ENCODE measurements around the gene NME3. TPM values are rescaled to one million over a fixed set of nuclear protein-coding genes. Genes with fewer than 3 reads are reported as not detected.

Gene NME3
- total and polyA plus RNA-seq, 3 experiments from 2014 or later: 33.5 to 71.4 (median 36.5) TPM

DNA sequence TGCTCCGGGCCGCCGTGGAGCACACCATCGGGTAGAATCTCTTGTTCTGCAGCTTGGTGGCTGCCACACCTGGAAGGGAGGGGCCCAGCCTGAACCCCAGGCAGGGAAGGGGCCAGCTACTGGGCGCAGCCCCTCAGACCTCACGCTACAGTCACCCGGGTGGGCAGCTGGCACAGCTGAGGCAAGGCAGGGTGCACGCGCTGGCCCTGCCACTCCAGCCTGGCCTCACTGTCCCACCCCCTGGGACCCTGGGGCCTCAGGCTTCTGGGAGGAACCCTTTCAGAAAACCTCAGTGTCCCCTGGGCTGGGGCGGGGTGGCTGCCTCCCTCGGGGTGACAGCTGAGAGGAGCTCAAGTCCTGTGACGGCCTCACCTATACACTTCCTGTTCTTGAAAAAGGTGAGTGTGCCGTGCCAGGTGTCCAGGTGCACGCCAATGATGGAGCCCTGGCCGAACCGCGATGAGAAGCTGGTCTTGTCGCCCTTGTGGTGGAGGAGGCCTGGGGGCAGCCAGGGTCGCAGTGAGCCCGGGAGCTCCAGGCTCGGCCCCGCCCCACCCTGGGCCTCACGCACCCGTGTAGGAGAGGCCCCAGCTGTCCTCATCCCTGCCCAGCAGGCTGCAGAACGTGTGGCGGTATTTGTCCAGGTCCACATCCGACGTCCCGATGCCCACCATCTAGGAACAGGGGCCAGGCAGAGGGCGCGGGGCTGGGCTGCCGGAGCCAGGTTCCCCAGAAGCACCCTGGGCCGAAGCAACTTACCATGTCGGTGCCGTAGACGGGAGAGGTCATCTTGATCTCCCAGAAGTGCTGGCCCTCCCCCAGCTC, 6.2 kb upstream of the NME3 start:
- H3K36me3 Mint-ChIP-seq: peaks cover 0 to 38% (median 0%) of the 10 kb centered on the region in 3 donors
- H3K4me1 Mint-ChIP-seq: peaks cover 10 to 34% (median 11%) of the 10 kb centered on the region in 3 donors
- Histone ChIP-seq H3K36me3 (ENCODE audit: insufficient read depth, low read length) (no peaks in the 10 kb centered on the region), H3K27ac (ENCODE audit: low read depth, low read length) (no peak overlapping the region), H3K4me3 (ENCODE audit: low read length) (no peak overlapping the region), H3K9me3 (ENCODE audit: low read length) (no peaks in the 10 kb centered on the region), H3K27me3 (ENCODE audit: insufficient read depth, low read length, poor library complexity, severe bottlenecking) (no peaks in the 10 kb centered on the region), H3K4me1 (ENCODE audit: insufficient read depth, low read length) (peaks cover 32% of the 10 kb centered on the region)
- no peak overlapping the region for H3K27ac Mint-ChIP-seq
- DNase-seq: no peak
- H3K4me3 Mint-ChIP-seq: peak overlapping the region in 1 of 7 donors; percentile 42
- CTCF ChIA-PET: no interaction called here
- POLR2A ChIA-PET: no interaction called here
- H3K27me3 Mint-ChIP-seq: peaks cover 0 to 1% of the 10 kb centered on the region in 2 donors
- no peaks in the 10 kb centered on the region for H3K9me3 Mint-ChIP-seq

DNA sequence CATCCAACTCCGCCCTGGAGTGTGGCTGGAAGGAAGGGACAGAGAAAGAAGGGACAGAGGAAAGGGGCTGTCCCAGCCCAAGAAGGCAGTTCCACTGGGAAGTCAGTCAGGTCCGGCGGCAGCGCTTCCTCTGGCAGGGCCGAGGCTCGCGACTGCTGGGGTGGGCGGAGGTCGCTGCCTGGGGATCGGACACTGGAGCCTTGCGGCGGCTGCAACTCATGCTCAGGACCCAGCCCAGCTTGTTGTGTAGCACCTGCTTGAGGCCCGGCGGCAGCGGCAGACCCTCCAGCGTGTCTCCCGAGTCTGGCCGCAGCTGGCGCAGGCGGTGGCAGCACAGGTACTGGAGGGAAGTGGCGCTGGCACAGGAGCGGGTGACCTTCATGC, 5.6 kb upstream of the NME3 start:
- Mint-ChIP-seq H3K9me3 (no peaks in the 10 kb centered on the region), H3K4me1 (peaks cover 15 to 37% (median 16%) of the 10 kb centered on the region in 3 donors), H3K27me3 (no peaks in the 10 kb centered on the region), H3K27ac (peak overlapping the region in 1 of 8 donors; percentile 54), H3K36me3 (peaks cover 0 to 42% (median 0%) of the 10 kb centered on the region in 3 donors), H3K4me3 (peak overlapping the region in 1 of 7 donors; percentile 45)
- no peaks in the 10 kb centered on the region for H3K9me3 ChIP-seq (ENCODE audit: low read length)
- CTCF ChIA-PET: no interaction called here
- POLR2A ChIA-PET: no interaction called here
- H3K27me3 ChIP-seq (ENCODE audit: insufficient read depth, low read length, poor library complexity, severe bottlenecking): no peaks in the 10 kb centered on the region
- H3K27ac ChIP-seq (ENCODE audit: low read depth, low read length): no peak overlapping the region
- H3K4me3 ChIP-seq (ENCODE audit: low read length): no peak overlapping the region
- DNase-seq: no peak
- H3K36me3 ChIP-seq (ENCODE audit: insufficient read depth, low read length): no peaks in the 10 kb centered on the region
- peaks cover 34% of the 10 kb centered on the region for H3K4me1 ChIP-seq (ENCODE audit: insufficient read depth, low read length)

DNA sequence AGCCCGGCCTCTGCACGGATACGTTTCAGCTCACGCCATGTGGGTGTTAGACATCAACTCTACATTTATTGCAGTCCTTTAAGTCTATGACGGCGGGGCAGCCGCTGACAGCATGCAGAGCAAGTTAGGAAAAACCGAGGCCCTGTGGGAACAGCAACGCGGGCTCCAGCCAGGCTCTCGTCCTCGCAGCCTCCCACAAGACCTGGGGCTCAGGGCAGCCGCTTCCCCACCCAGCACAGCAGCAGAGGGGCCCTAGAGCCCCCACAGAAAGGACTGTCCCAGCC, 5.3 kb upstream of the NME3 start:
- Mint-ChIP-seq H3K4me3 (peak overlapping the region in 1 of 7 donors; percentile 45), H3K9me3 (no peaks in the 10 kb centered on the region), H3K27ac (peak overlapping the region in 1 of 8 donors; percentile 54), H3K36me3 (peaks cover 0 to 42% (median 0%) of the 10 kb centered on the region in 3 donors), H3K27me3 (no peaks in the 10 kb centered on the region), H3K4me1 (peaks cover 14 to 37% (median 17%) of the 10 kb centered on the region in 3 donors)
- POLR2A ChIA-PET: no interaction called here
- peaks cover 35% of the 10 kb centered on the region for H3K4me1 ChIP-seq (ENCODE audit: insufficient read depth, low read length)
- no peak for DNase-seq
- CTCF ChIA-PET: no interaction called here
- no peak overlapping the region for H3K4me3 ChIP-seq (ENCODE audit: low read length)
- H3K36me3 ChIP-seq (ENCODE audit: insufficient read depth, low read length): no peaks in the 10 kb centered on the region
- H3K9me3 ChIP-seq (ENCODE audit: low read length): no peaks in the 10 kb centered on the region
- no peaks in the 10 kb centered on the region for H3K27me3 ChIP-seq (ENCODE audit: insufficient read depth, low read length, poor library complexity, severe bottlenecking)
- H3K27ac ChIP-seq (ENCODE audit: low read depth, low read length): no peak overlapping the region

DNA sequence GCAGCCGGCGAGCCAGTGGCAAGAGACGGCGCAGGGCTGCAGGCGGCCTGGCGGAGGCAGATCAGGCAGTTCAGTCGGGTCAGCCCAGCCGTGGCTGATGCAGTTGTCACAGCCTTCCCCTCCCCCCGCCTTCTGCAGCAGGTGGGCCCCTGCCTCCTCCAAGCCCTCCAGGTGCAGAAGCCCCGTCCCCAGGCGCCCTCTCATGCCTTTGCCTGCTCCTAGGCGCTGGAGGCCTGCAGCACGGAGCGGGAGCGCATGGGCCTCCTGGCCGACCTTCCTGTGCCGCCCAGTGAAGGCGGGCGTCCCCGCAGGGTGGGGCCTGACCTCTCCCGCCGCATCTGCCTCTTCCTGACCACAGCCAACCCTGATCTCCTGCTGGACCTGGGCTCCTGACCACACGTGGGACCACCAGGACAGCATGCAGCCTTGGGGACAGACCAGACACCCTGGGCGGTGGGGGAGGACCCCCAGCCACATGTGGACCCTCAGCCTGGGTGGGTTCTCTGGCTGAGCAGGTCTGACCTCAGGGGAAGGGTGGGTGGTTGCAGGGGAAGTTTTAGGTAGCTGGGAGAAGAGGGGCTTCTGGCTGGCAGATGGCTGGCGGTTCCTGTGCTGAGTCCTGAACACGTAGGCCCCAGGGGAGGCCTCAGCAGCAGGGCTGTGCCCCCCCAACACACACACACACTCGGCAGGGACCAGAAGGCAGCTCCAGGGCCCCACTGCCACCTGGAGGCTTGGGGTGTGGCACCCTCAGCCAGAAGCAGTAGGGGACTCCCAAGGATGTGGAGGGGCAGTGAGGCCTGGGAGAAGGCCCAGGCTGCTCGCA, 4.7 kb upstream of the NME3 start:
- H3K4me1 Mint-ChIP-seq: peaks cover 9 to 31% (median 15%) of the 10 kb centered on the region in 3 donors

DNA sequence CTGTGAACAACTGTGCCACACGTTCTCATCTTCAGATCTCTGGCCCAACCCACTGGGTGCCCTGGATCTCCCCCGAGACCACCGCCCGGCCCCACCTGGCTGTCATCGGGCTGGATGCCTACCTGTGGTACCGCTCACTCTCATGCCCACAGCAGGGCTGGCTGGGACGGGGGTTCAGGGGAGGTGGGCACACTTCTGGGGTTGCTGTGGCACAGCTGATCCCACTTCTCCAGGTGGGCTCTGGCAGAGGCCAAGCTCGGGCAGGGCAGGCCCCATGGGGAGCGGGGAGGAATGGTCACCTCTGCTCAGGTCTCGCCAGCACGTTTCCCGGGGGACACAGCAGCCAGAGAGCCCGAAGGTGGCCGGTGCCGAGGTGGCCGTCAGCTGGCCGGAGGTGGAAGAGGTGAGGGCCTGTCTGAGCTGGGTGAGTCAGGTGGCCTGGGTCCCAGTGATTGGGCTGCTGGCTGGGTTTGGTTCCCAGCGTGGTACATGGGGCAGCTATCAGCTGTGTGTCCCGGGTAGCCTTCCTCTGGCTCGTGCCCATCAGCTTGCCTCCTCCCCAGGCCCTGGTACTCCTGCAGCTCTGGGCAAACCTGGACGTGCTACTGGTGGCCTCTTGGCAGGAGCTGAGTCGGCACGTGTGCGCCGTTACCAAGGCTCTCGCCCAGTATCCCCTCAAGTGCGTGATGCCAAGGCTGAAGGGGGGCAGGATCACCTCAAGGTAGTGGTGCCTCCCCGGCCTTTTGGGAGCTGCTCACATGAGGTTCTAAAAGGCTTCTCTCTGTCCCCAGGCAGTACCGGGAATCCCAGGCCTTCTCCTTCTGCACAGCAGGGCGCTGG, 3.9 kb upstream of the NME3 start:
- Histone ChIP-seq H3K4me1 (ENCODE audit: insufficient read depth, low read length) (peaks cover 21% of the 10 kb centered on the region), H3K36me3 (ENCODE audit: insufficient read depth, low read length) (no peaks in the 10 kb centered on the region), H3K27ac (ENCODE audit: low read depth, low read length) (no peak overlapping the region), H3K27me3 (ENCODE audit: insufficient read depth, low read length, poor library complexity, severe bottlenecking) (no peaks in the 10 kb centered on the region), H3K4me3 (ENCODE audit: low read length) (no peak overlapping the region), H3K9me3 (ENCODE audit: low read length) (no peaks in the 10 kb centered on the region)
- peaks cover 0 to 39% (median 0%) of the 10 kb centered on the region in 3 donors for H3K36me3 Mint-ChIP-seq
- no peak for DNase-seq
- no peaks in the 10 kb centered on the region for H3K9me3 Mint-ChIP-seq
- no peak overlapping the region for H3K27ac Mint-ChIP-seq
- H3K4me3 Mint-ChIP-seq: peak overlapping the region in 6 of 7 donors; percentile 15 to 89 (median 53)
- H3K27me3 Mint-ChIP-seq: no peaks in the 10 kb centered on the region
- ChIA-PET POLR2A (interaction anchor here (0.6 kb wide), 1 partner anchor 111 kb away, joined by 5 read pairs; no protein-coding TSS in a partner anchor), CTCF (interaction anchor here (0.8 to 1.2 kb wide), 2 partner anchors 52 to 70 kb away, joined by 3 to 5 read pairs; partner anchors contain the start of gene MAPK8IP3)
- peaks cover 8 to 29% (median 15%) of the 10 kb centered on the region in 3 donors for H3K4me1 Mint-ChIP-seq

More for the DNA sequence above, 4.7 kb upstream of the NME3 start:
- no peaks in the 10 kb centered on the region for H3K36me3 ChIP-seq (ENCODE audit: insufficient read depth, low read length)
- CTCF ChIA-PET: interaction anchor here (0.8 kb wide), 1 partner anchor 52 kb away, joined by 3 read pairs; no protein-coding TSS in a partner anchor
- H3K4me1 ChIP-seq (ENCODE audit: insufficient read depth, low read length): peaks cover 29% of the 10 kb centered on the region
- Mint-ChIP-seq H3K9me3 (no peaks in the 10 kb centered on the region), H3K4me3 (peak overlapping the region in 1 of 7 donors; percentile 45), H3K36me3 (peaks cover 0 to 41% (median 0%) of the 10 kb centered on the region in 3 donors), H3K27me3 (no peaks in the 10 kb centered on the region), H3K27ac (peak overlapping the region in 2 of 8 donors; percentile 50 to 54)
- H3K27me3 ChIP-seq (ENCODE audit: insufficient read depth, low read length, poor library complexity, severe bottlenecking): no peaks in the 10 kb centered on the region
- POLR2A ChIA-PET: no interaction called here
- DNase-seq: no peak
- no peak overlapping the region for H3K4me3 ChIP-seq (ENCODE audit: low read length)
- H3K27ac ChIP-seq (ENCODE audit: low read depth, low read length): no peak overlapping the region
- no peaks in the 10 kb centered on the region for H3K9me3 ChIP-seq (ENCODE audit: low read length)

DNA sequence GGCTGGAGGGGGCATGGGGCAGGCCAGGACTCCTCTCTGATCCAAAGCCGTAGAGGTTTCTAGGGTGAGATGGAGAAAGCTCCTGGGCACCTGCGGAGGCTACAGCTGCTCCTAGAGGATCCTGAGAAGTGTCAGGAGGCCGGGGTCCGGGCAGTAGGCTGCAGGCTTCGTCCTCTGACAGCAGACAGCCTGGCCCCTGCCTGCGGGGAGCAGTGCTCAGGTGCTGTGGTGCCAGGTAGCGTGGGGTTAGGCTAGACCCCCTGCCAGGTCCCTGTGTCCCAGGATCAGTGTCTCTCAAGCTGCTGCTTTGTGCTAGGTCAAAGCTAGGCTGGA, 3.1 kb upstream of the NME3 start:
- H3K4me3 ChIP-seq (ENCODE audit: low read length): no peak overlapping the region
- H3K4me1 ChIP-seq (ENCODE audit: insufficient read depth, low read length): peaks cover 21% of the 10 kb centered on the region
- H3K9me3 ChIP-seq (ENCODE audit: low read length): no peaks in the 10 kb centered on the region
- ChIA-PET POLR2A (interaction anchor here (4.0 kb wide), 1 partner anchor 8 kb away, joined by 52 read pairs; the partner anchor contains the start of genes NUBP2 and SPSB3), CTCF (interaction anchor here (1.2 to 3.0 kb wide), 2 partner anchors 9 to 69 kb away, joined by 5 to 24 read pairs; partner anchors contain the start of genes MAPK8IP3, NUBP2 and SPSB3)
- H3K4me1 Mint-ChIP-seq: peaks cover 8 to 30% (median 18%) of the 10 kb centered on the region in 3 donors
- H3K36me3 Mint-ChIP-seq: peaks cover 0 to 36% (median 0%) of the 10 kb centered on the region in 3 donors
- H3K36me3 ChIP-seq (ENCODE audit: insufficient read depth, low read length): no peaks in the 10 kb centered on the region
- H3K27me3 ChIP-seq (ENCODE audit: insufficient read depth, low read length, poor library complexity, severe bottlenecking): no peaks in the 10 kb centered on the region
- peak overlapping the region in 5 of 7 donors; percentile 77 to 92 (median 89) for H3K4me3 Mint-ChIP-seq
- H3K9me3 Mint-ChIP-seq: no peaks in the 10 kb centered on the region
- H3K27ac Mint-ChIP-seq: peak overlapping the region in 2 of 8 donors; percentile 12 to 60
- H3K27ac ChIP-seq (ENCODE audit: low read depth, low read length): peak overlapping the region; percentile 9
- H3K27me3 Mint-ChIP-seq: no peaks in the 10 kb centered on the region
- DNase-seq: no peak

DNA sequence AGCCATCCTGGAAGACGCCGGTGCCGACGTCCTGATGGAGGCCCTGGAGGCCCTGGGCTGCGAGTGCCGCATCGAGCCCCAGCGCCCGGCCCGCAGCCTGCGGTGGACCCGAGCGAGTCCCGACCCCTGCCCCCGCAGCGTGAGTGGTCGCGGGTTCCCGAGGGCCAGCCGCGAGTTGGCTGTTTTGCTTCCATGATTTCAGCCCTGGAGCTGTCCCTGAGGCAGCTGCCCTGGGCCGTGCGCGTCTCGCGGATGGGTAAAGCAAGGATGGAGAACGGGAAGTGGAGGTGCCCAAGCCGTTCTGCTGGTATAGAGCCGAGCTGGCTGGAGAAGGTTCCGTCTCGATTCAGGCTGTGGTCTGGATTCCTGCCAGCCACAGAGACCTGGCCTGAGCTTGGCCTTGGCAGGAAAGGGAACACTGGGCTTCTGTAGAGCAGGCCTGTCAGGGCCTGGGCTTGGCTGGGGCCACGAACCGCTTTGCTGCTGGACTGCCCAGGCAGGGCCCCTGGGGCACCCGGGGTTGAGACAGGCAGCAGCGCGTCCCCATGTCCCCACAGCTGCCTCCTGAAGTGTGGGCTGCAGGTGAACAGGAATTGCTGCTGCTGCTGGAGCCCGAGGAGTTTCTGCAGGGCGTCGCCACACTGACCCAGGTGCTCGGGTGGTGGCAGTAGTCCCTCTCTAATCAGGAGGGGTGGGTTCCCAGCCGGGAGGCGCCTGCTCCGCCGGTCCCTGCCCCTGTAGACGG, 2.5 kb upstream of the NME3 start:
- Histone ChIP-seq H3K4me1 (ENCODE audit: insufficient read depth, low read length) (peaks cover 21% of the 10 kb centered on the region), H3K4me3 (ENCODE audit: low read length) (peak overlapping the region; percentile 96), H3K27me3 (ENCODE audit: insufficient read depth, low read length, poor library complexity, severe bottlenecking) (no peaks in the 10 kb centered on the region), H3K9me3 (ENCODE audit: low read length) (no peaks in the 10 kb centered on the region), H3K36me3 (ENCODE audit: insufficient read depth, low read length) (no peaks in the 10 kb centered on the region), H3K27ac (ENCODE audit: low read depth, low read length) (peak overlapping the region; percentile 79)
- Mint-ChIP-seq H3K4me3 (peak overlapping the region; percentile 78 to 96 (median 92)), H3K36me3 (peaks cover 0 to 34% (median 0%) of the 10 kb centered on the region in 3 donors), H3K27ac (peak overlapping the region; percentile 17 to 90 (median 62)), H3K27me3 (no peaks in the 10 kb centered on the region), H3K9me3 (no peaks in the 10 kb centered on the region), H3K4me1 (peaks cover 8 to 30% (median 18%) of the 10 kb centered on the region in 3 donors)
- POLR2A ChIA-PET: interaction anchor here (4.0 kb wide), 1 partner anchor 9 kb away, joined by 52 read pairs; the partner anchor contains the start of genes NUBP2 and SPSB3
- CTCF ChIA-PET: interaction anchor here (0.6 to 3.0 kb wide), 2 partner anchors 9 to 382 kb away, joined by 3 to 24 read pairs; partner anchors contain the start of genes NUBP2, SPSB3 and TRAF7
- no peak for DNase-seq
